GM18867 (cell line): ENCODE data around the gene SLC35D2.
"Not testable (repeated sequence)": the region's sequence is repeated elsewhere in the genome, so short reads cannot be mapped to it uniquely, and the experiment has no call there.

Source experiments
- ATAC-seq: cut with Tn5 transposase; IDR thresholded peaks from one replicate; pipeline ENCODE4 v1.9.1; 2021; ENCODE audit warnings: mild to moderate bottlenecking, moderate library complexity; ENCODE audit not compliant: unreplicated experiment

The SLC35D2 gene

DNA sequence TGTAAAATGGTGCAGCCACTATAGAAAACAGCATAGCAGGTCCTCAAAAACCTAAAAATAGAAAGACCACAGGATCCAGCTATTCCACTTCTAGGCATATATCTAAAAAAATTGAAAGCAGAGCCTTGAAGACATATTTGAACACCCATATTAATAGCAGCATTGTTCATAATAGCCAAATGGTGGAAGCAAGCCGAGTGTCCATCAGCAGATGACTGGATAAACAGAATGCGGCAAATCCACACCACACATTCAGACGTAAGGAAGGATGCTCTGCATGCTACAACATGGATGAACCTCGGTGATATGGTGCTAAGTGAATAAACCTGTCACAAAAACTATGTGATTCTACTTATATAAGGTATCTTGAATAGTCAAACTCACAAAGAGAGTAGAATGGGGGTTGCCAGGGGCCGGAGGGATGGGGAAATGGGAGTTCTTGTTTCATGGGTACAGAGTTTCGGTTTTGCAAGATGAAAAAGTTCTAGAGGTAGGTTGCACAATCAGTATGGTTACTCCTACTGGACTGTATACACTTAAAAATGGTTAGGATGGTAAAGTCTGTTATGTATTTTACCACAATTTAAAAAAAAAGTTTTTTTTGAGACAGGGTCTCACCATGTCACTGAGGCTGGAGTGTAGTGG lies 64.5 kb downstream of the SLC35D2 start:
- ATAC-seq = no peak

DNA sequence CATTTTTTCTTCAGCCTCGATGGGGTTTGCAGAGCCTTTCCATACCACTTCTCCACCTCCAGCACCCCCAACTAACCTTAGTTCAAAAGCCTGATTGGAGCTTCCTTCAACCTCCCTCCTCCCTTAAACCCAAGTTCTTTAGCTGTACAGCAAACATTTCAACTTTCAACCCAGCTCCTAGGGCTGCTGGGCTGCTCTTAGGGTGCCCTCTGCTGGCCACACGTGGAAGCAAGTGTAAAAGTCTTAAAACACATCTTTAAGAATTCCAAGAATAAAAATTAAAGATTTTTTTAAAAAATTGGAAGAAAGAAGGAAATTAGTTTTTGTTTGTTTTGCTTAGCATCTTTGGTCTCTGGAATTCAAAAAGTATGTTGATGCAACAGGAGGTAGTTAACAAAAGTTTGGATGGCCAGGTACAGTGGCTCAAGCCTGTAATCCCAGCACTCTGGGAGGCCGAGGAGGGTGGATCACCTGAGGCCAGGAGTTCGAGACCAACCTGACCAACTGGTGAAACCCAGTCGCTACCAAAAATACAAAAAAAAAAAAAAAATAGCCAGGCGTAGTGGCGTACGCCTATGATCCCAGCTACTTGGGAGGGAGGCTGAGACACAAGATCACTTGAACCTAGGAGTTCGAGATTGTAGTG lies 66.1 kb downstream of the SLC35D2 start:
- no peak for ATAC-seq

DNA sequence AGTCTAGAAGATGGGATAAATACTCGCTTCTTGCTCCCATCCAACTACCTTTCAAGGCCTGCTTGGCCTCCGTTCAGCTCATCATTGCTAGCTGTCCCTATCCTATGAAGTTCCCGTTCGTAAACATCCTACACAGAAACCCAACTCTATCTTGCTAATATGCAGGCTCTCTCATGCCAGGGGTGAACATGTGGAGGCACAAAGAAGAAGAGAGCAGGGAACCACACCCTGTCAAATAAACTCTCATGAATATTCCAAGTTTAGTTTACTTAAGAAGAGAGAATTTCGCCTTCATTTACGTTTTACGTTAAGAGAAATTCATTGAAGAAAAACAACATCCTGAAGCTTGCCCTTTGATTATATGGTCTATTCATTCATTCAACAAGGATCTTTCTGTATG lies 73.7 kb downstream of the SLC35D2 start:
- ATAC-seq = no peak

DNA sequence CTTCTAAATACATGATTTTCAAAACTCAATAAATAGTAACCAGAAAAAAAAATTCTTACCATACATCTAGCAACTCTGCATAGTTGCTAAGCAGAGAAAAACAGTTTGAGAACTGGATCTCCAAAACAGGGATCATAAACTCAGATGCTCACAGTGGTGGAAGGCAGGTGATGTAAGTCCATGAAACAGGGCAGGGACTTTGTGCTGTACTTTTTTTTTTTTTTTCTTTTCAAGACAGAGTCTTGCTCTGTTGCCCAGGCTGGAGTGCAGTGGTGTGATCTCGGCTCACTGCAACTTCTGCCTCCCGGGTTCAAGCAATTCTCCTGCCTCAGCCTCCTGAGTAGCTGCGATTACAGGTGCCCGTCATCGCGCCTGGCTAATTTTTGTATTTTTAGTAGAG lies 76.6 kb downstream of the SLC35D2 start:
- ATAC-seq = not testable (repeated sequence)

GRCh38 chr9:96305171-96305570 lies 78.3 kb downstream of the SLC35D2 start:
- no peak for ATAC-seq

- ATAC-seq = no peak
Measured at GRCh38 chr9:96304230-96304629, 79.3 kb downstream of the SLC35D2 start.

DNA sequence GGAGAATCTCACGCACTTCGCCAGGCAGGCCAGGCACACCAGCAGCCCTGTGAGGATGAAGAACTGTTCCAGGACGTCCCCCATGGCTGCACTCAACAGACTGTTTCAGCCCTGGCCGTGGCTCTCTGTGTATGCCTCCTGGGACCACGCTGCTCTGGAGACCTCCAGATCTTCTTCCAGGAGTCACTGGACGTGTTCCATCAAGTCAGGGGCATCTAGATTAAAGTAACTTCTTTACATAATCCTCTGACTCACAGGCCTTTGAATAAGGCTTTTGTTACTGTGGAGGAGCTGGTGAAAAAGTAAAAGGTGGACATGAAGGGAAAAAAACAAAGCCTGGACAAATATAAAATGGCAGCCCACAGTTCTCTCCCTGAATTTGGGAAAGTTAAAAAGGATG lies 81.5 kb downstream of the SLC35D2 start, which contains the start of gene HSD17B3:
Gene HSD17B3 (minus strand): TSS at position 156 of the 400 bp plus-strand sequence. CDS start 72 bp downstream, at position 84.
- ATAC-seq = no peak

DNA sequence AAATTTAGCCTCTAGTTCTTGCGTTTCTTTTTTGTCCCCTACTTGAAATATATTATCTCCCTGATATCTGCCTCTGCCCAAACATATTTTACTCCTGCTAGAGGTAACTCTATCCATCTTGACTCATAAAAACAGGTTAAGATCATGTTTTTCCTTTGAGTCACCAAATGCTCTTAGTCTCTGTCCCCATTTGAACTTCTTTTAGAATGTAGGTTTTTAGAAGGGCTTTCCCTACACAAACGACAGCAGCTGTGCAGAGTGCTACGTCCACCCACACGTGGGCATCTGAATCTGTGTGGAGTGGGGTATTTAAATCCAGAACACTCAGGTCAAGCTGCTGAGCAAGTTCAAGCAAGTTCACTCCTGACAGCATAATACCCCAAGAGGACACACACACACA lies 83.7 kb downstream of the SLC35D2 start:
- no peak for ATAC-seq

DNA sequence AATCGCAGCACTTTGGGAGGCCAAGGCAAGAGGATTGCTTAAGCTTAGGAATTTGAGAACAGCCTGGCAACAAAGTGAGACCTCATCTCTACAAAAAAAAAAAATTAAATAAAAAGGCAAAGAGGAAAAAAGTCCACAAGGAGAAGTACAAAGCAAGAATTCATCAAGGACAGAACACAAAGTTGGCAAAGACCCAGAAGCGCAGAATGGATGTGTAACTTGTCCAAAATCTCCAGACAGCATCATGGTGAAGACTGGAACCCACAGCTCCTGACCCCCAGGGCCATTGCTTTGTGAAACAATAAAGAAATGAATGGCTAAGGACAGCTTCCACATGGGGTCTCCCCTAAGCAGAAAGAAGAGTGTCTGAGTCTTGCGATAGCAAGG lies 89.4 kb downstream of the SLC35D2 start:
- ATAC-seq = no peak

GRCh38 chr9:96293498-96294158 lies 89.9 kb downstream of the SLC35D2 start:
- ATAC-seq = no peak

- ATAC-seq = no peak
Measured at GRCh38 chr9:96289392-96289791, 94.1 kb downstream of the SLC35D2 start.

GRCh38 chr9:96281641-96282040 lies 101.9 kb downstream of the SLC35D2 start:
- no peak for ATAC-seq

DNA sequence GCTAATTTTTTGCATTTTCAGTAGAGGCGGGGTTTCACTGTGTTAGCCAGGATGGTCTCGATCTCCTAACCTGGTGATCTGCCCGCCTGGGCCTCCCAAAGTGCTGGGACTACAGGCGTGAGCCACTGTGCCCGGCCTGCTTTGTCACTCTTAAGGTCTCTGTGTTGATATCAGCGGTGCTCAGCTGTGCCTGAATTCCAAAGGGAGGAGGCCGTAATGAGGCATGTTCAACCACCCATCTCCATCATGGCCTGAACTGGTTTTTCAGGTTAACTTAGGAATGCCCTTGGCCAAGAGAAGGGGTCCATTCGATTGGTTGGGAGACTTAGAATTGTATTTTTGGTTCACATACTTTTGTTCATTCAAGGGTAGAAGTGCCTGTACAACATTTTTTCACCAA lies 103.6 kb downstream of the SLC35D2 start:
- ATAC-seq = no peak

DNA sequence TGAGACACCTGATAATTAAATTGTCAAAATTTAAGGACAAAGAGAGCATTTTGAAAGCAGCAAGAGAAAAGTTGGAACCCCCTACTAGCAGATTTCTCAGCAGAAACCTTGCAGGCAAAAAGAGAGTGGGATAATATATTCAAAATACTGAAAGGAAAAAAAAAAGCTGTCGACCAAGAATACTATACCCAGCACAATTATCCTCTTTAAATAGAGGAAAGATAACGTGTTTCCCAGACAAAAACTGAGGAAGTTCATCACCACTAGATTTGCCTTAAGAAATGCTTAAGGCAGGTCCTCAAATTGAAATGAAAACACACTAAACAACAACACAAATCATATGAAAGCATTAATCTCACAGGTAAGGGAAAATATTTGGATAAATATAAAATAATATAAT lies 108.6 kb downstream of the SLC35D2 start:
- no peak for ATAC-seq
